OCI-LY1 (cell line): Measurements from ENCODE around the gene STX18.

ENCODE experiments used
- H2AFZ ChIP-seq: fragments of 200-600 bp; sonication (generic), shearing (Covaris generic); 2 replicates; pipeline ENCODE4 v1.6.0; 2014; ENCODE audit warnings: antibody characterized with exemption, mild to moderate bottlenecking, low read length
- H3F3A ChIP-seq: fragments of 200-600 bp; sonication (generic), shearing (Covaris generic); 2 replicates; pipeline ENCODE4 v1.6.0; 2014; ENCODE audit warnings: mild to moderate bottlenecking, antibody characterized with exemption, low read length, moderate library complexity; ENCODE audit not compliant: insufficient read depth
- H3K27ac ChIP-seq: fragments of 200-600 bp; sonication (generic); 2 replicates; pipeline ENCODE4 v1.5.1; 2014; ENCODE audit warnings: low read length, mixed run types, mild to moderate bottlenecking, low read depth; ENCODE audit not compliant: poor library complexity, severe bottlenecking
- H3K27me3 ChIP-seq: fragments of 200-600 bp; sonication (generic); 2 replicates; pipeline ENCODE4 v1.6.0; 2014; ENCODE audit warnings: antibody characterized with exemption, mild to moderate bottlenecking, low read length, moderate library complexity; ENCODE audit not compliant: insufficient read depth
- H3K36me3 ChIP-seq: fragments of 200-600 bp; sonication (generic); 2 replicates; pipeline ENCODE4 v1.6.1; 2014; ENCODE audit warnings: mild to moderate bottlenecking, antibody characterized with exemption, low read length, moderate library complexity, mixed read lengths; ENCODE audit not compliant: insufficient read depth
- H3K4me1 ChIP-seq: fragments of 200-600 bp; sonication (generic); 2 replicates; pipeline ENCODE4 v1.5.1; 2014; ENCODE audit warnings: mild to moderate bottlenecking, low read length, moderate library complexity; ENCODE audit not compliant: insufficient read depth, severe bottlenecking
- H3K4me2 ChIP-seq: fragments of 200-600 bp; sonication (generic), shearing (Covaris generic); 2 replicates; pipeline ENCODE4 v1.6.1; 2014; ENCODE audit warnings: low read length
- H3K4me3 ChIP-seq: fragments of 200-600 bp; sonication (generic); 2 replicates; pipeline ENCODE4 v1.5.1; 2014; ENCODE audit warnings: low read length, low read depth, mild to moderate bottlenecking, mixed read lengths; ENCODE audit not compliant: poor library complexity, severe bottlenecking
- H3K79me2 ChIP-seq: fragments of 200-600 bp; shearing (Covaris generic); 2 replicates; pipeline ENCODE4 v1.6.1; 2016; ENCODE audit warnings: mixed run types, low read length, mixed read lengths; ENCODE audit not compliant: insufficient read depth
- H3K9ac ChIP-seq: fragments of 200-600 bp; sonication (generic), shearing (Covaris generic); 2 replicates; pipeline ENCODE4 v1.6.1; 2014; ENCODE audit warnings: mild to moderate bottlenecking, low read length, mixed read lengths
- H3K9me2 ChIP-seq: fragments of 200-600 bp; sonication (generic), shearing (Covaris generic); 2 replicates; pipeline ENCODE4 v1.6.1; 2014; ENCODE audit warnings: low read depth, mild to moderate bottlenecking, low read length, mixed read lengths
- H3K9me3 ChIP-seq: fragments of 200-600 bp; shearing (Covaris generic); 2 replicates; pipeline ENCODE4 v1.6.1; 2014; ENCODE audit warnings: low read length, mixed read lengths
- H4K20me1 ChIP-seq: fragments of 200-600 bp; sonication (generic), shearing (Covaris generic); 2 replicates; pipeline ENCODE4 v1.6.0; 2016; ENCODE audit warnings: mild to moderate bottlenecking, low read length; ENCODE audit not compliant: insufficient read depth
- CTCF ChIP-seq: fragments of 200-600 bp; sonication (generic), shearing (Covaris generic); IDR thresholded peaks from 2 replicates; pipeline ENCODE4 v1.5.1; 2017; ENCODE audit warnings: mild to moderate bottlenecking, antibody characterized with exemption, low read length, moderate library complexity, mixed read lengths
- EZH2 ChIP-seq: fragments of 200-600 bp; sonication (generic), shearing (Covaris generic); IDR thresholded peaks from 2 replicates; pipeline ENCODE4 v1.8.0; 2017; ENCODE audit warnings: borderline replicate concordance, mixed run types, mild to moderate bottlenecking, antibody characterized with exemption, low read length, moderate library complexity, mixed read lengths

STX18 gene

DNA sequence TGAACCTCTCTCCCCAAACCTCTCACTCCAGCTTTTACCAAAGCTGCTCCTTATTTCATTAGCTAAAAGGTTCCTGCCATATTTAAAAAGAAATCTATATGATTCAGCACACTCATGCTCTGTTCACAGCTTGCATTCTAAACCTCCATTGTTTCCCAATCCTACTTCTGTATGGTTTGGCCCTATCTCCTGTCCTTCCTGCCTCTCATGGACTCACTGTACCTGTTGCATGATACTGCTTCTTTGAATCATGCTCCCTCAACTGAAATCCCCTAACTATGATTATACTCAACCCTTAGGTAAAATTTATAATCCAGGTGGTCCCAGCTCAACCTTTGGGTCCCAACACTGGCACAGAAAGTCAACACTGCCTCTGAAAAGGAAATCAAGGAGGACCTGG, 6.3 kb downstream of the STX18 start:
- H3K27me3 ChIP-seq = no peaks in the 10 kb centered on the region
- H3K4me2 ChIP-seq = no peak overlapping the region
- H3F3A ChIP-seq = no peaks in the 10 kb centered on the region
- no peak overlapping the region for H3K4me3 ChIP-seq
- H3K9me3 ChIP-seq = no peaks in the 10 kb centered on the region
- peaks cover 33% of the 10 kb centered on the region; the same call in 1 of the 2 replicates for H3K79me2 ChIP-seq
- H3K9ac ChIP-seq = no peak overlapping the region
- no peaks in the 10 kb centered on the region for H3K36me3 ChIP-seq
- no peak overlapping the region for H3K27ac ChIP-seq
- no peaks in the 10 kb centered on the region for H3K9me2 ChIP-seq
- no peaks in the 10 kb centered on the region for H4K20me1 ChIP-seq
- H3K4me1 ChIP-seq = peaks cover 14% of the 10 kb centered on the region
- H2AFZ ChIP-seq = no peak overlapping the region
- TF ChIP-seq EZH2 (no peak), CTCF (no peak)

DNA sequence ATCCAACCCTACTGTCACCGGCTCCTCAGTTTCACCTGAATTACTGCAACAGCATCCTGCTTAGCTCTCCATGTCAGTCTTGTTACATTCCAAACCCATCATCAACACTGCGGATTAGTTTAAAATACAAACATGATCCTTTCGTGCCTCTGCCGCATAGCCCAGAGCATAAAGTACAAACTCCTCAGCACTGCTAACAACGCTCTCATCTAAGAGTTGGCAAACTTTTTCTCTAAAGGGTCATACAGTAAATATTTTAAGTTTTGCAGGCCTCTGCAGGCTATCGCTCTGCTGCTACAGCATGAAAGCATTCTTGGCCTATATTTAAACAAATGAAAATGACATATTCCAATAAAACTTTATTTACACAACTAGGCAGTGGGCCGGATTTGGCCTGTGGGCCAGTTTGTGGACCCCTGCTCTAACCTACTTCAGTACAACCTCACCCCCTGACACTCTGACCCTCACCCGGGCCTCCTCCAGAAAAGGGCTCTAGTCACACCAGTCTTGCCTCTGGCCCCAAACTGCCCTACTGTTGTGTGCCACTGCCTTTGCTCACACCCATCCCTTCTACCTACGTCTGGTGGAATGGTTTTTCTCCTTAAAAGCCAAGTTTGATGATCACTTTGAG, 7.2 kb downstream of the STX18 start:
- H3K9me2 ChIP-seq = no peaks in the 10 kb centered on the region
- no peak overlapping the region for H3K4me3 ChIP-seq

GRCh38 chr4:4533461-4534169, 8.2 kb downstream of the STX18 start:
- H3K4me3 ChIP-seq = no peak overlapping the region
- H3F3A ChIP-seq = no peaks in the 10 kb centered on the region
- no peaks in the 10 kb centered on the region for H3K4me1 ChIP-seq
- H3K4me2 ChIP-seq = no peak overlapping the region
- H3K9me2 ChIP-seq = no peaks in the 10 kb centered on the region
- H2AFZ ChIP-seq = no peak overlapping the region
- TF ChIP-seq EZH2 = no peak
- no peak for TF ChIP-seq CTCF
- no peaks in the 10 kb centered on the region for H3K27me3 ChIP-seq
- no peak overlapping the region for H3K27ac ChIP-seq
- H3K36me3 ChIP-seq = no peaks in the 10 kb centered on the region
- H3K9ac ChIP-seq = no peak overlapping the region
- H4K20me1 ChIP-seq = no peaks in the 10 kb centered on the region
- no peaks in the 10 kb centered on the region for H3K9me3 ChIP-seq
- peaks cover 23% of the 10 kb centered on the region; the same call in 1 of the 2 replicates for H3K79me2 ChIP-seq

More for the DNA sequence above, 7.2 kb downstream of the STX18 start:
- peaks cover 4% of the 10 kb centered on the region for H3K4me1 ChIP-seq
- H4K20me1 ChIP-seq = no peaks in the 10 kb centered on the region
- no peak overlapping the region for H2AFZ ChIP-seq
- H3K79me2 ChIP-seq = peaks cover 33% of the 10 kb centered on the region; the same call in 1 of the 2 replicates
- H3K9ac ChIP-seq = no peak overlapping the region
- TF ChIP-seq EZH2 (no peak), CTCF (no peak)
- no peaks in the 10 kb centered on the region for H3K27me3 ChIP-seq
- H3K4me2 ChIP-seq = no peak overlapping the region
- H3K27ac ChIP-seq = no peak overlapping the region
- no peaks in the 10 kb centered on the region for H3F3A ChIP-seq
- H3K36me3 ChIP-seq = no peaks in the 10 kb centered on the region
- no peaks in the 10 kb centered on the region for H3K9me3 ChIP-seq
